ENCODE data around the gene ZFR2.
A peak's percentile ranks its signal among the peaks of the same experiment; 100 is the strongest.
"Not testable (repeated sequence)": the region's sequence is repeated elsewhere in the genome, so short reads cannot be mapped to it uniquely, and the experiment has no call there.

ZFR2 gene

GRCh38 chr19:3762501-3763459 lies 106.1 kb downstream of the ZFR2 start, which contains the start of gene MRPL54:
Gene MRPL54 (plus strand): TSS chr19:3762682. CDS start chr19:3762701, 19 bp downstream.
- peak within 1 kb of the TSS; percentile 86 for H3K4me3 ChIP-seq (ENCODE audit: low read length)
- H3K36me3 ChIP-seq (ENCODE audit: insufficient read depth, low read length), result peaks cover 25% of the 10 kb centered on the region
- no peaks in the 10 kb centered on the region for H3K27me3 ChIP-seq (ENCODE audit: insufficient read depth, low read length)
- H3K4me1 ChIP-seq (ENCODE audit: insufficient read depth, low read length), result peaks cover 3% of the 10 kb centered on the region
- no peaks in the 10 kb centered on the region for H3K9me3 ChIP-seq (ENCODE audit: low read length)
- H2AFZ ChIP-seq (ENCODE audit: low read depth, low read length), result peak within 1 kb of the TSS; percentile 81

- Histone ChIP-seq H3K9me3 (ENCODE audit: low read length) (no peaks in the 10 kb centered on the region), H3K36me3 (ENCODE audit: insufficient read depth, low read length) (peaks cover 20% of the 10 kb centered on the region), H3K4me3 (ENCODE audit: low read length) (peak overlapping the region; percentile 86), H3K4me1 (ENCODE audit: insufficient read depth, low read length) (peaks cover 3% of the 10 kb centered on the region), H3K27me3 (ENCODE audit: insufficient read depth, low read length) (no peaks in the 10 kb centered on the region), H2AFZ (ENCODE audit: low read depth, low read length) (no peak overlapping the region)
Observed at GRCh38 chr19:3762130-3762473, 106.7 kb downstream of the ZFR2 start.

DNA sequence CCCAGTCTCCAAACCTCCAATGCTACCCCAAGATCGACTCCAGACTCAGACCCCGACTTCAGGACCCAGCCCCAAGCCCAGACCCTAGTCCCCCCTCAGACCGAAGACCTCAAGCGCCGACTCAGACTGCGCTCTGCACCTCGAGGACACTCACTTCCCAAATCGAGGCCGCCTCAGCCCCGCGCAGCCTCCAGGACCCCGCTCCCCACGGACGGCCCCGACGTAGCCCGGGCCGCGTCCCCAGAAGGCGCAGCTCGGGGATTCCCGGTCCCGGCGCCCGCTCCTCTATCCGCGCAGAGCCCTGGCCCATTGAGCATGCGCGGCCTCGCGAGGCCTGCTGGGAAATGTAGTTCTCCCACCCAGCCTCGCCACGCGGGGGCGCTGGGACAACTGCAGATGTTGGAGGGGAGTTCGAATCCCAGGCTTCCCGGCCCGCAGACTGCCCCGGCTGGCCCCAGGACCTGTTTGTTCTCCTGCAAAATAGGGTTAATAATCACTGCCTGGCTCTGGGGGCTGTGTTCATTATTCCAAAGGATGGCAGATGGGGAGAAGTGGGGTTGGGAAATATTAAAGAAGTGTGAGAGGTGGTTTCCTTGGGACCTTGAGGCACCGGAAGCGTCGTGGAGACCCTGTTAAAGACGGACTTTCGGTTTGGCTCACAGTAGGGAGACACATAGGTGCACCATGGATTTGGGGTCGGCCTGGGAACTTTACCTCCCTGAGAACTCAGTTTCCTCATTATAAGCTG lies 107.3 kb downstream of the ZFR2 start, which contains the start of gene APBA3:
Gene APBA3 (minus strand): TSS at position 311 of the 748 bp plus-strand sequence. CDS start 1,428 bp downstream, outside the sequence.
- no peaks in the 10 kb centered on the region for H3K27me3 ChIP-seq (ENCODE audit: insufficient read depth, low read length)
- peak within 1 kb of the TSS; percentile 86 for H3K4me3 ChIP-seq (ENCODE audit: low read length)
- H3K36me3 ChIP-seq (ENCODE audit: insufficient read depth, low read length), result peaks cover 15% of the 10 kb centered on the region
- peak within 1 kb of the TSS; percentile 81 for H2AFZ ChIP-seq (ENCODE audit: low read depth, low read length)
- no peaks in the 10 kb centered on the region for H3K9me3 ChIP-seq (ENCODE audit: low read length)
- H3K4me1 ChIP-seq (ENCODE audit: insufficient read depth, low read length), result peaks cover 3% of the 10 kb centered on the region

DNA sequence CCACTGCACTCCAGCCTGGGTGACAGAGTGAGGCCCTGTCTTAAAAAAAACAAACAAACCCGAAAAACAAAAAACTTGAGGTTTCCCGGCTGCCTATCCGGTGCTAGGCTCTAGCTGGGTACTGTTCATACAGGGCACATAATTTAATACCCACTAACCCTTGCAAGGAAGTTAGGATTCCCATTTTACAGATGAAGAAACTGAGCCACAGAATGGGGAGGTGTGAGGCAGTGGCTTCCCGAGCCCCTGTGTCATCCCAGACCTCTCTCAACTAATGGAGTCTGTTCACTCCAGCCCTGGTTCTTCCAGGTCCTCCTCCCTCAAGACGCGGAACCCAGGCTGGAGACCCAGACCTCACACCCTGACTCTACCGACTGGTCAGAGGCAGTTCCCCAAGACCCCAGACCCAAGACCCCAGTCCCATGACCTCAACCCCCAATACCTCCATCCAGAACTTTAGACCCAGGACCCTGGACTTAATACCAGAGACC lies 107.9 kb downstream of the ZFR2 start:
- H3K4me1 ChIP-seq (ENCODE audit: insufficient read depth, low read length), result peaks cover 3% of the 10 kb centered on the region
- peak overlapping the region; percentile 81 for H2AFZ ChIP-seq (ENCODE audit: low read depth, low read length)
- no peaks in the 10 kb centered on the region for H3K9me3 ChIP-seq (ENCODE audit: low read length)
- H3K36me3 ChIP-seq (ENCODE audit: insufficient read depth, low read length), result peaks cover 12% of the 10 kb centered on the region
- no peaks in the 10 kb centered on the region for H3K27me3 ChIP-seq (ENCODE audit: insufficient read depth, low read length)
- peak overlapping the region; percentile 67 for H3K4me3 ChIP-seq (ENCODE audit: low read length)

DNA sequence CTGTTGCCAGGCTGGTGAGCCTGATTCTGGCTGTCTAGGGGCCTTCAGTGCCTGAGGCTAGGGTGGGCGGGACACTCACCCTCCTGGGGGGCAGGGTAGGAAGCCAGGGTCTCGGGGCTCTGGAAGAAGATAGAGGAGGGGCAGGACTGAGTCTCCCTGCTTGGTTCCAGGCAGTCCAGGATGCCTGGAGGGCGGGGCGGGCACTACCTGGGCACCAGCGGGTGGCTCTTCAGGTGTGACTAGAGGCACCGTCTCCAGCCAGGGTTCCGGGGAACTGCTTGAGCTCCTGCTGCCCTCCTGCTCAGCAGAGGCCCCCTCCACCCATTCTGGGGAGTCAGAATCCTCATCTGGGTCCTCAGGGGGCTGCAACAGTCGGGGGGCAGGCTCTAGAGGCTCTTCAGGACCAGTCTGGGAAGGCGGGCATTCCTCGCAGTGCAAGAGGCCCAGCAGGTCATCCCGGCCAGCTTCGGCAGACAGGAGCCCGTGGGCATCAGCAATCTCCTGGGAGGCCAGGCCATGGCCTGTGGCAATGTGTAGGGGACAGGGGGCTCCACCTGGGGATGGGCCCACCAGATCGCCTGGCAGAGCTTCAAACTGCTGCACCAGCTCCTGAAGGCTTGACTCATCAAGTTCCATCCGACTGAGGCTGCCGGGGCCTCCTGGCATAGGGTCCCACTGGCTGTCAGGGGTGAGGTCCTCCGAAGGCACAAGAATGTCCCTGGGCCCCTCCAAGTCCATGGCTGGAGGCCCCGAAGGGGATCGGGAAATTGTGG lies 109.2 kb downstream of the ZFR2 start:
- H3K4me3 ChIP-seq (ENCODE audit: low read length), result no peak overlapping the region
- peaks cover 6% of the 10 kb centered on the region for H3K36me3 ChIP-seq (ENCODE audit: insufficient read depth, low read length)
- H3K9me3 ChIP-seq (ENCODE audit: low read length), result no peaks in the 10 kb centered on the region
- H3K27me3 ChIP-seq (ENCODE audit: insufficient read depth, low read length), result no peaks in the 10 kb centered on the region
- no peak overlapping the region for H2AFZ ChIP-seq (ENCODE audit: low read depth, low read length)
- peaks cover 3% of the 10 kb centered on the region for H3K4me1 ChIP-seq (ENCODE audit: insufficient read depth, low read length)

GRCh38 chr19:3758297-3758696 lies 110.5 kb downstream of the ZFR2 start:
- H3K4me1 ChIP-seq (ENCODE audit: insufficient read depth, low read length); H3K27me3 ChIP-seq (ENCODE audit: insufficient read depth, low read length); H2AFZ ChIP-seq (ENCODE audit: low read depth, low read length); H3K9me3 ChIP-seq (ENCODE audit: low read length); H3K4me3 ChIP-seq (ENCODE audit: low read length): not testable (repeated sequence)
- H3K36me3 ChIP-seq (ENCODE audit: insufficient read depth, low read length), result peaks cover 10% of the 10 kb centered on the region

DNA sequence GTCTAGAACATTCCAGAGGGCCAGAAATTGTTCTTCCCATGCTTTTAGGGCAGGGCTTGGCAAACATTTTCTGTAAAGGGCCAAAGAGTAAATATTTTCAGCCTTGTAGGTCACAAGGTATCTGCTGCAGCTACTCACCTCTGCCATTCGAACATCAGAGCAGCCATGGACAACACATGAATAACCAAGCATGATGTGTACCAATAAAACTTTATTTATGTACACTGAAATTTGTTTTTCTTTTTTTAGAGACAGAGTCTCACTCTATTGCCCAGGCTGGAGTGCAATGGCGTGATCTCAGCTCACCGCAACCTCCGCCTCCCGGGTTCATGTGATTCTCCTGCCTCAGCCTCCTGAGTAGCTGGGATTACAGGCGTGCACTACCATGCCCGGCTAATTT lies 111.1 kb downstream of the ZFR2 start:
- not testable (repeated sequence) for H3K4me3 ChIP-seq (ENCODE audit: low read length); H3K9me3 ChIP-seq (ENCODE audit: low read length); H3K4me1 ChIP-seq (ENCODE audit: insufficient read depth, low read length); H2AFZ ChIP-seq (ENCODE audit: low read depth, low read length); H3K27me3 ChIP-seq (ENCODE audit: insufficient read depth, low read length)
- H3K36me3 ChIP-seq (ENCODE audit: insufficient read depth, low read length), result peaks cover 10% of the 10 kb centered on the region
